ENCODE results near the gene N4BP2L1. TPM values are rescaled to one million over a fixed set of nuclear protein-coding genes. Genes with fewer than 3 reads are reported as not detected.

Gene N4BP2L1
- total and polyA plus RNA-seq, 2 of the 8 experiments (the other 6 are each of a cell fraction or from before 2014, with no cell fraction given): 1.3 to 3.1 TPM

DNA sequence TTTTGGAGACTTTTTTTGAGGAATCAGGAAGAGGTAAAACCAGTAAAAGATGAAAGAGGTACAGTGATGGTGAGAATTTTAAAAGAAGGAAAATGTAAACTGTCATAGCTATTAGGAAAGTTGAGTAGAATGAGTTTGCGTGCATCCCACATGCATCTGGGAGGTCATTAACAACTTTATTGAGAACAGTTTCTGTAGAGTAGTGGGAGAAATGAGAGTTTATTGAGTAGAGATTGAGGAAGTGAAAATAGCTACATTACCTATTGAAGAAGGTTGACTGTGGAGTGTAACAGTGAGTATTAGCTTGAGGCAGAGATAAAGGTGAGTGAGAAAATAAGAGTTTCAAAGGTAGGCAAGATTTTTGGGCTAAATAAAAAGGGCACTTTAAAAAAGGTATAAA lies 73.9 kb downstream of the N4BP2L1 start (continued):
- TF ChIP-seq, protein P1, sequence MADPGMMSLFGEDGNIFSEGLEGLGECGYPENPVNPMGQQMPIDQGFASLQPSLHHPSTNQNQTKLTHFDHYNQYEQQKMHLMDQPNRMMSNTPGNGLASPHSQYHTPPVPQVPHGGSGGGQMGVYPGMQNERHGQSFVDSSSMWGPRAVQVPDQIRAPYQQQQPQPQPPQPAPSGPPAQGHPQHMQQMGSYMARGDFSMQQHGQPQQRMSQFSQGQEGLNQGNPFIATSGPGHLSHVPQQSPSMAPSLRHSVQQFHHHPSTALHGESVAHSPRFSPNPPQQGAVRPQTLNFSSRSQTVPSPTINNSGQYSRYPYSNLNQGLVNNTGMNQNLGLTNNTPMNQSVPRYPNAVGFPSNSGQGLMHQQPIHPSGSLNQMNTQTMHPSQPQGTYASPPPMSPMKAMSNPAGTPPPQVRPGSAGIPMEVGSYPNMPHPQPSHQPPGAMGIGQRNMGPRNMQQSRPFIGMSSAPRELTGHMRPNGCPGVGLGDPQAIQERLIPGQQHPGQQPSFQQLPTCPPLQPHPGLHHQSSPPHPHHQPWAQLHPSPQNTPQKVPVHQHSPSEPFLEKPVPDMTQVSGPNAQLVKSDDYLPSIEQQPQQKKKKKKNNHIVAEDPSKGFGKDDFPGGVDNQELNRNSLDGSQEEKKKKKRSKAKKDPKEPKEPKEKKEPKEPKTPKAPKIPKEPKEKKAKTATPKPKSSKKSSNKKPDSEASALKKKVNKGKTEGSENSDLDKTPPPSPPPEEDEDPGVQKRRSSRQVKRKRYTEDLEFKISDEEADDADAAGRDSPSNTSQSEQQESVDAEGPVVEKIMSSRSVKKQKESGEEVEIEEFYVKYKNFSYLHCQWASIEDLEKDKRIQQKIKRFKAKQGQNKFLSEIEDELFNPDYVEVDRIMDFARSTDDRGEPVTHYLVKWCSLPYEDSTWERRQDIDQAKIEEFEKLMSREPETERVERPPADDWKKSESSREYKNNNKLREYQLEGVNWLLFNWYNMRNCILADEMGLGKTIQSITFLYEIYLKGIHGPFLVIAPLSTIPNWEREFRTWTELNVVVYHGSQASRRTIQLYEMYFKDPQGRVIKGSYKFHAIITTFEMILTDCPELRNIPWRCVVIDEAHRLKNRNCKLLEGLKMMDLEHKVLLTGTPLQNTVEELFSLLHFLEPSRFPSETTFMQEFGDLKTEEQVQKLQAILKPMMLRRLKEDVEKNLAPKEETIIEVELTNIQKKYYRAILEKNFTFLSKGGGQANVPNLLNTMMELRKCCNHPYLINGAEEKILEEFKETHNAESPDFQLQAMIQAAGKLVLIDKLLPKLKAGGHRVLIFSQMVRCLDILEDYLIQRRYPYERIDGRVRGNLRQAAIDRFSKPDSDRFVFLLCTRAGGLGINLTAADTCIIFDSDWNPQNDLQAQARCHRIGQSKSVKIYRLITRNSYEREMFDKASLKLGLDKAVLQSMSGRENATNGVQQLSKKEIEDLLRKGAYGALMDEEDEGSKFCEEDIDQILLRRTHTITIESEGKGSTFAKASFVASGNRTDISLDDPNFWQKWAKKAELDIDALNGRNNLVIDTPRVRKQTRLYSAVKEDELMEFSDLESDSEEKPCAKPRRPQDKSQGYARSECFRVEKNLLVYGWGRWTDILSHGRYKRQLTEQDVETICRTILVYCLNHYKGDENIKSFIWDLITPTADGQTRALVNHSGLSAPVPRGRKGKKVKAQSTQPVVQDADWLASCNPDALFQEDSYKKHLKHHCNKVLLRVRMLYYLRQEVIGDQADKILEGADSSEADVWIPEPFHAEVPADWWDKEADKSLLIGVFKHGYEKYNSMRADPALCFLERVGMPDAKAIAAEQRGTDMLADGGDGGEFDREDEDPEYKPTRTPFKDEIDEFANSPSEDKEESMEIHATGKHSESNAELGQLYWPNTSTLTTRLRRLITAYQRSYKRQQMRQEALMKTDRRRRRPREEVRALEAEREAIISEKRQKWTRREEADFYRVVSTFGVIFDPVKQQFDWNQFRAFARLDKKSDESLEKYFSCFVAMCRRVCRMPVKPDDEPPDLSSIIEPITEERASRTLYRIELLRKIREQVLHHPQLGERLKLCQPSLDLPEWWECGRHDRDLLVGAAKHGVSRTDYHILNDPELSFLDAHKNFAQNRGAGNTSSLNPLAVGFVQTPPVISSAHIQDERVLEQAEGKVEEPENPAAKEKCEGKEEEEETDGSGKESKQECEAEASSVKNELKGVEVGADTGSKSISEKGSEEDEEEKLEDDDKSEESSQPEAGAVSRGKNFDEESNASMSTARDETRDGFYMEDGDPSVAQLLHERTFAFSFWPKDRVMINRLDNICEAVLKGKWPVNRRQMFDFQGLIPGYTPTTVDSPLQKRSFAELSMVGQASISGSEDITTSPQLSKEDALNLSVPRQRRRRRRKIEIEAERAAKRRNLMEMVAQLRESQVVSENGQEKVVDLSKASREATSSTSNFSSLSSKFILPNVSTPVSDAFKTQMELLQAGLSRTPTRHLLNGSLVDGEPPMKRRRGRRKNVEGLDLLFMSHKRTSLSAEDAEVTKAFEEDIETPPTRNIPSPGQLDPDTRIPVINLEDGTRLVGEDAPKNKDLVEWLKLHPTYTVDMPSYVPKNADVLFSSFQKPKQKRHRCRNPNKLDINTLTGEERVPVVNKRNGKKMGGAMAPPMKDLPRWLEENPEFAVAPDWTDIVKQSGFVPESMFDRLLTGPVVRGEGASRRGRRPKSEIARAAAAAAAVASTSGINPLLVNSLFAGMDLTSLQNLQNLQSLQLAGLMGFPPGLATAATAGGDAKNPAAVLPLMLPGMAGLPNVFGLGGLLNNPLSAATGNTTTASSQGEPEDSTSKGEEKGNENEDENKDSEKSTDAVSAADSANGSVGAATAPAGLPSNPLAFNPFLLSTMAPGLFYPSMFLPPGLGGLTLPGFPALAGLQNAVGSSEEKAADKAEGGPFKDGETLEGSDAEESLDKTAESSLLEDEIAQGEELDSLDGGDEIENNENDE (IDR thresholded peaks at IDR 0.05; ENCODE audit: insufficient replicate concordance, low read length): no peak
- TF ChIP-seq, protein P2, sequence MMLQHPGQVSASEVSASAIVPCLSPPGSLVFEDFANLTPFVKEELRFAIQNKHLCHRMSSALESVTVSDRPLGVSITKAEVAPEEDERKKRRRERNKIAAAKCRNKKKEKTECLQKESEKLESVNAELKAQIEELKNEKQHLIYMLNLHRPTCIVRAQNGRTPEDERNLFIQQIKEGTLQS (IDR thresholded peaks at IDR 0.05; ENCODE audit: insufficient read depth, low read depth, low read length): no peak
- TF ChIP-seq CTBP2 (IDR thresholded peaks at IDR 0.05; ENCODE audit: borderline replicate concordance, insufficient read depth, insufficient read length, low read length) (no peak), MAFK (IDR thresholded peaks at IDR 0.05; ENCODE audit: low read depth, low read length) (no peak), JUN (IDR thresholded peaks at IDR 0.05; ENCODE audit: low read depth, low read length) (no peak), HDAC6 (IDR thresholded peaks at IDR 0.05; ENCODE audit: low read depth, low read length) (no peak), SP2 (IDR thresholded peaks at IDR 0.05; ENCODE audit: low read length) (no peak), FOSL1 (IDR thresholded peaks at IDR 0.05; ENCODE audit: insufficient read depth, low read depth, low read length) (no peak), ZNF274 (IDR thresholded peaks at IDR 0.05; ENCODE audit: borderline replicate concordance, extremely low read depth, low read length) (no peak), SUZ12 (IDR thresholded peaks at IDR 0.05; ENCODE audit: low read length) (no peak), SIX5 (IDR thresholded peaks at IDR 0.05; ENCODE audit: low read depth, low read length) (no peak)

Data from H1 (cell line).